CD4-positive, alpha-beta memory T cell (primary cell): ENCODE results near the gene ANKRD22. TPM values are rescaled to one million over a fixed set of nuclear protein-coding genes. Genes with fewer than 3 reads are reported as not detected.

Experiments used
- CTCF ChIA-PET: fragments of 350-600 bp; sonication (Branson Sonifier 250); formaldehyde crosslinking; loops from one replicate; lab custom pipeline; 2021; ENCODE audit warnings: inconsistent platforms; ENCODE audit not compliant: partially characterized antibody; lab: Charles Lee
- POLR2A ChIA-PET: fragments of 350-600 bp; sonication (Branson Sonifier 250); formaldehyde crosslinking; loops from one replicate; lab custom pipeline; 2021; ENCODE audit not compliant: partially characterized antibody; lab: Charles Lee
- DNase-seq, 5 donors: peaks; one replicate each; pipeline versions ENCODE4 v3.0.0 to v3.0.0-alpha.2; 2020 to 2022; ENCODE audit warnings: mixed read lengths in 1 of 5
- H3K27ac ChIP-seq: one replicate; pipeline ENCODE4 v1.7.0; 2013; ENCODE audit warnings: low read depth, low read length
- H3K27me3 ChIP-seq: 2 replicates; pipeline ENCODE4 v1.7.0; 2013; ENCODE audit warnings: mild to moderate bottlenecking, low read length, moderate library complexity; ENCODE audit not compliant: insufficient read depth
- H3K36me3 ChIP-seq: 2 replicates; pipeline ENCODE4 v1.7.0; 2013; ENCODE audit warnings: mild to moderate bottlenecking, low read length, moderate library complexity; ENCODE audit not compliant: insufficient read depth
- H3K4me1 ChIP-seq: 2 replicates; pipeline ENCODE4 v1.7.0; 2013; ENCODE audit warnings: mild to moderate bottlenecking, low read length, moderate library complexity; ENCODE audit not compliant: insufficient read depth
- H3K4me3 ChIP-seq, 2 donors: one replicate each; pipeline ENCODE4 v1.7.0; 2013; ENCODE audit warnings: low read length in 2 of 2, mild to moderate bottlenecking in 1 of 2
- H3K9me3 ChIP-seq, 2 donors: one replicate each; pipeline ENCODE4 v1.7.0; 2013; ENCODE audit warnings: low read length in 2 of 2, control low read depth in 1 of 2; ENCODE audit not compliant: control insufficient read depth in 1 of 2
- H3K27ac Mint-ChIP-seq, 7 donors: one replicate each; pipeline ENCODE4 v1.8.0; 2020 to 2021; ENCODE audit warnings: mixed read lengths in 7 of 7, mild to moderate bottlenecking in 6 of 7, inconsistent platforms in 3 of 7, moderate library complexity in 3 of 7
- H3K27me3 Mint-ChIP-seq, 2 donors: one replicate each; pipeline ENCODE4 v1.8.0; 2020 to 2021; ENCODE audit warnings: mixed read lengths in 2 of 2
- H3K36me3 Mint-ChIP-seq, 2 donors: one replicate each; pipeline ENCODE4 v1.8.0; 2020 to 2021; ENCODE audit warnings: mixed read lengths in 2 of 2, inconsistent platforms in 1 of 2, mild to moderate bottlenecking in 1 of 2
- H3K4me1 Mint-ChIP-seq, 4 donors: one replicate each; pipeline ENCODE4 v1.8.0; 2020 to 2021; ENCODE audit warnings: mixed read lengths in 4 of 4, mild to moderate bottlenecking in 1 of 4
- H3K4me3 Mint-ChIP-seq, 8 donors: one replicate each; pipeline ENCODE4 v1.8.0; 2020 to 2021; ENCODE audit warnings: mixed read lengths in 8 of 8, mild to moderate bottlenecking in 7 of 8, moderate library complexity in 6 of 8, inconsistent platforms in 3 of 8
- H3K9me3 Mint-ChIP-seq, 8 donors: one replicate each; pipeline ENCODE4 v1.8.0; 2020 to 2021; ENCODE audit warnings: mixed read lengths in 8 of 8, mild to moderate bottlenecking in 5 of 8, inconsistent platforms in 3 of 8, moderate library complexity in 1 of 8
- intact Hi-C: fragments of 100-400 bp; cut with micrococcal nuclease; formaldehyde crosslinking; loops from one replicate; pipeline ENCODE4 v1.15.1; 2023
- polyA plus RNA-seq, 2 donors: library from polyadenylated mRNA; unstranded; fragments of 300-500 nt; fragmentation: Illumina TruSeq; gene quantifications; one replicate each; pipeline ENCODE4 v1.2.3, GENCODE V29; 2021
- total RNA-seq, 2 experiments: library from RNA; stranded (reverse); gene quantifications; one replicate each; pipeline ENCODE4 v1.2.3, GENCODE V29; 2021

Gene ANKRD22
- total RNA-seq (under 1 TPM in 1 of 2 experiments, not detected in 1; 0.58 TPM), polyA plus RNA-seq (not detected)

GRCh38 chr10:88851706-88852105, at the start of gene ANKRD22:
TSS of gene ANKRD22 (minus strand) at chr10:88851844. CDS start at chr10:88851607, 237 bp downstream.
- Mint-ChIP-seq H3K4me1 (peaks cover 0 to 5% (median 3%) of the 10 kb centered on the region in 4 donors), H3K27ac (no peak within 1 kb of the TSS), H3K4me3 (no peak within 1 kb of the TSS), H3K9me3 (no peaks in the 10 kb centered on the region), H3K27me3 (peaks cover 0 to 2% of the 10 kb centered on the region in 2 donors), H3K36me3 (no peaks in the 10 kb centered on the region)
- H3K4me1 ChIP-seq: no peaks in the 10 kb centered on the region
- DNase-seq: no peak
- no peaks in the 10 kb centered on the region for H3K9me3 ChIP-seq
- ChIA-PET POLR2A (no interaction called here), CTCF (interaction anchor here (1.3 kb wide), 1 partner anchor 16 kb away, joined by 7 read pairs; no protein-coding TSS in a partner anchor)
- intact Hi-C loops: no loop called here
- no peaks in the 10 kb centered on the region for H3K36me3 ChIP-seq
- no peak within 1 kb of the TSS for H3K27ac ChIP-seq
- H3K4me3 ChIP-seq: no peak within 1 kb of the TSS
- H3K27me3 ChIP-seq: no peaks in the 10 kb centered on the region

GRCh38 chr10:88899886-88900285, 48.2 kb upstream of the ANKRD22 start:
- POLR2A ChIA-PET: interaction anchor here (1.9 to 2.0 kb wide), 2 partner anchors 20 kb away, joined by 6 to 9 read pairs; partner anchors contain the start of gene STAMBPL1
- intact Hi-C loops: no loop called here
- DNase-seq: no peak
- H3K27me3 ChIP-seq: no peaks in the 10 kb centered on the region
- peaks cover 14% of the 10 kb centered on the region for H3K36me3 ChIP-seq
- H3K4me1 ChIP-seq: peaks cover 51% of the 10 kb centered on the region
- peaks cover 0 to 1% (median 0%) of the 10 kb centered on the region in 8 donors for H3K9me3 Mint-ChIP-seq
- H3K4me3 ChIP-seq: no peak overlapping the region
- H3K27ac Mint-ChIP-seq: no peak overlapping the region
- no peak overlapping the region for H3K4me3 Mint-ChIP-seq
- peaks cover 38 to 58% (median 46%) of the 10 kb centered on the region in 4 donors for H3K4me1 Mint-ChIP-seq
- no peak overlapping the region for H3K27ac ChIP-seq
- peaks cover 23 to 37% of the 10 kb centered on the region in 2 donors for H3K36me3 Mint-ChIP-seq
- no peaks in the 10 kb centered on the region for H3K9me3 ChIP-seq
- H3K27me3 Mint-ChIP-seq: no peaks in the 10 kb centered on the region
- CTCF ChIA-PET: interaction anchor here (1.2 to 3.4 kb wide), 7 partner anchors 7 to 319 kb away, joined by 3 to 21 read pairs (median 6); no protein-coding TSS in a partner anchor

DNA sequence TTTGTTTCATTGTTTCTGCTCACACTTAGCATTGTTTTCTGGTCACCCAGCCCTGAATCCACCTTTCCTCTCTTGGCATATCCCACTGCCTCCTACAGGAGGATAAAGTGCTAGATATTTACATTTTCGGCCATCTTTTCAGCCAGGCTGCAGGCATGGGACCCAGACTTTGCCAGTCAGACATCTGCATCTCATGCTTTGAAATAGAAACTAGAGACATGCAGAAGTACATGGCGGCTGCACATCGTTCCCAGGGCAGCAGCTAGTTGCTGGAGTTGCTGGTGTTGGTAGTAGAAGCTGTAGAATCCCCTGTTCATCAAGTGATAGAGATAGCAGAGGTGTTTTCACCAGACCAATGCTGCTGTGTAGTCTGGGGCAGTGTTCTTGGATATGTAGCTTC, 47.1 kb upstream of the ANKRD22 start:
- peaks cover 7% of the 10 kb centered on the region for H3K36me3 ChIP-seq
- H3K27ac ChIP-seq: no peak overlapping the region
- no peaks in the 10 kb centered on the region for H3K9me3 ChIP-seq
- H3K4me1 ChIP-seq: peaks cover 54% of the 10 kb centered on the region
- H3K27me3 ChIP-seq: no peaks in the 10 kb centered on the region
- ChIA-PET POLR2A (interaction anchor here (1.1 to 2.0 kb wide), 2 partner anchors 10 to 19 kb away, joined by 3 to 9 read pairs; partner anchors contain the start of gene STAMBPL1), CTCF (interaction anchor here (1.4 to 1.6 kb wide), 3 partner anchors 17 to 320 kb away, joined by 3 read pairs; no protein-coding TSS in a partner anchor)
- H3K4me1 Mint-ChIP-seq: peaks cover 40 to 58% (median 48%) of the 10 kb centered on the region in 4 donors
- DNase-seq: no peak
- H3K4me3 ChIP-seq: no peak overlapping the region
- intact Hi-C loops: no loop called here
- peaks cover 0 to 1% (median 0%) of the 10 kb centered on the region in 8 donors for H3K9me3 Mint-ChIP-seq
- H3K27me3 Mint-ChIP-seq: no peaks in the 10 kb centered on the region
- no peak overlapping the region for H3K4me3 Mint-ChIP-seq
- H3K27ac Mint-ChIP-seq: peak overlapping the region in 2 of 7 donors; percentile 28 to 65
- peaks cover 17 to 27% of the 10 kb centered on the region in 2 donors for H3K36me3 Mint-ChIP-seq

DNA sequence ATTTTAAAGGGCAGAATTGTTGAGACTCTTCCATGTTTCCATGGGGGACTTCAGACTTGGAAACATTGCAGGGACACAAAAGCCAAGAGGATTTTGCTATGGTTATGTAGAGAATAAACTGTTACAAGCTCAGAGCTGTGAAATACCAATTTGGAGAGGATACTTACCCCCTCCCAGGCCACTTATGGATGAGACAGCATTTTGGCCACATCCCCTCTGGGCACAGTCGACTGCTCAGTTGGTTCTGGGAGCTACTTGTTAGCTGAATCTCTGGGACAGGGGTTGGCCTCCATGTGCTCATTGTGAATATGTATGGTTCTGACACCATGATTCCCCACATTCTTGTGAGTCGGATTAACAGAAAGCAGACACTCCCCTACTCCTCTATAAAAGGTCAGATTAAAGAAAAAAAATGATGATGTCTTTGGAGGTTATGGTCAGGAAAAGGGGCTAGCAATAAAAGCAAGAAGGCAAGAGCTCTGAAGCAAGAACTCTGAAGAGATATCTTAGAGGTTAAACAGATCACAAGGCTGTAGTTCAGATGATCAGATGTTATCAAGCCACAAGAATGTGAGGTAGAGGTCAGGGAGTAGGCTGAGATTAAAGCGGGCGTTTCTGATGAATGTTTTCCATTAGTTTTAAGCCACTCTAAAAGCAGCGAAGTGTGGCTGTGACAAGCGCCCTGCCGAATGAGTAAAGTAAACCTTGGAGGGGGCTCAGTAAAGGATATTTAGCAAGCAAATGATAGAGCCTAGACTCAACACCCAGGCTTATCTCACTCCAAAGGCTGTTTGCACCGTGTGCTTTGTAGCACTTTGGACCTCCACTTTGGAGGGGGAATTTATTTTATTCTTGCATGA, 45.6 kb upstream of the ANKRD22 start:
- H3K27ac ChIP-seq: no peak overlapping the region
- H3K27me3 ChIP-seq: no peaks in the 10 kb centered on the region
- intact Hi-C loops: loop anchor here (2.0 kb wide), 1 partner anchor 16 kb away; the partner anchor contains the start of gene STAMBPL1
- ChIA-PET POLR2A (interaction anchor here (1.1 kb wide), 1 partner anchor 18 kb away, joined by 6 read pairs; the partner anchor contains the start of gene STAMBPL1), CTCF (interaction anchor here (1.0 to 1.4 kb wide), 4 partner anchors 10 to 90 kb away, joined by 3 to 5 read pairs (median 4); no protein-coding TSS in a partner anchor)
- peaks cover 5% of the 10 kb centered on the region for H3K36me3 ChIP-seq
- Mint-ChIP-seq H3K9me3 (peaks cover 0 to 1% (median 0%) of the 10 kb centered on the region in 8 donors), H3K27ac (peak overlapping the region in 6 of 7 donors; percentile 16 to 81 (median 44)), H3K4me1 (peaks cover 43 to 60% (median 51%) of the 10 kb centered on the region in 4 donors), H3K4me3 (peak overlapping the region in 5 of 8 donors; percentile 17 to 74 (median 59)), H3K27me3 (no peaks in the 10 kb centered on the region), H3K36me3 (peaks cover 8 to 17% of the 10 kb centered on the region in 2 donors)
- H3K4me1 ChIP-seq: peaks cover 68% of the 10 kb centered on the region
- H3K4me3 ChIP-seq: no peak overlapping the region
- DNase-seq: no peak
- H3K9me3 ChIP-seq: no peaks in the 10 kb centered on the region

GRCh38 chr10:88896372-88896993, 44.8 kb upstream of the ANKRD22 start:
- peaks cover 4 to 10% of the 10 kb centered on the region in 2 donors for H3K36me3 Mint-ChIP-seq
- Histone ChIP-seq H3K9me3 (no peaks in the 10 kb centered on the region), H3K36me3 (no peaks in the 10 kb centered on the region), H3K4me1 (peaks cover 69% of the 10 kb centered on the region), H3K27ac (no peak overlapping the region), H3K4me3 (no peak overlapping the region), H3K27me3 (no peaks in the 10 kb centered on the region)
- H3K4me1 Mint-ChIP-seq: peaks cover 41 to 63% (median 54%) of the 10 kb centered on the region in 4 donors
- H3K9me3 Mint-ChIP-seq: peaks cover 0 to 1% (median 0%) of the 10 kb centered on the region in 8 donors
- peak overlapping the region in 5 of 7 donors; percentile 2 to 75 (median 48) for H3K27ac Mint-ChIP-seq
- intact Hi-C loops: loop anchor here (2.0 kb wide), 1 partner anchor 16 kb away; the partner anchor contains the start of gene STAMBPL1
- no peak for DNase-seq
- ChIA-PET CTCF (interaction anchor here (0.6 to 1.3 kb wide), 4 partner anchors 11 to 91 kb away, joined by 3 to 5 read pairs (median 4); no protein-coding TSS in a partner anchor), POLR2A (interaction anchor here (1.0 to 1.1 kb wide), 2 partner anchors 16 to 17 kb away, joined by 3 to 6 read pairs; partner anchors contain the start of gene STAMBPL1)
- H3K27me3 Mint-ChIP-seq: no peaks in the 10 kb centered on the region
- H3K4me3 Mint-ChIP-seq: peak overlapping the region in 3 of 8 donors; percentile 33 to 74 (median 58)

- H3K36me3 Mint-ChIP-seq: peaks cover 3 to 4% of the 10 kb centered on the region in 2 donors
- Histone ChIP-seq H3K9me3 (no peaks in the 10 kb centered on the region), H3K36me3 (no peaks in the 10 kb centered on the region), H3K27me3 (no peaks in the 10 kb centered on the region), H3K4me3 (no peak overlapping the region), H3K4me1 (peaks cover 57% of the 10 kb centered on the region), H3K27ac (no peak overlapping the region)
- H3K27me3 Mint-ChIP-seq: no peaks in the 10 kb centered on the region
- peak overlapping the region in 1 of 7 donors; percentile 20 for H3K27ac Mint-ChIP-seq
- peaks cover 42 to 58% (median 49%) of the 10 kb centered on the region in 4 donors for H3K4me1 Mint-ChIP-seq
- H3K4me3 Mint-ChIP-seq: no peak overlapping the region
- CTCF ChIA-PET: interaction anchor here (1.4 to 1.5 kb wide), 2 partner anchors 14 to 38 kb away, joined by 4 to 5 read pairs; no protein-coding TSS in a partner anchor
- H3K9me3 Mint-ChIP-seq: peaks cover 0 to 1% (median 0%) of the 10 kb centered on the region in 8 donors
- DNase-seq: no peak
- POLR2A ChIA-PET: interaction anchor here (0.7 to 1.0 kb wide), 2 partner anchors 14 to 15 kb away, joined by 3 read pairs; partner anchors contain the start of gene STAMBPL1
- intact Hi-C loops: no loop called here
Measured at GRCh38 chr10:88895250-88895649, 43.6 kb upstream of the ANKRD22 start.
